GM13977 (cell line): ENCODE results near the gene KRTAP12-4.

Source experiments
- DNase-seq: peaks from one replicate; pipeline ENCODE4 v3.0.0; 2012; ENCODE audit warnings: low spot score
- CTCF ChIP-seq: IDR thresholded peaks from 2 replicates; pipeline ENCODE4 v1.5.1; 2012; ENCODE audit warnings: mild to moderate bottlenecking, control low read depth; ENCODE audit not compliant: insufficient read depth; ENCODE audit errors: extremely low read depth, missing control alignments
- in situ Hi-C: fragments of 300-500 bp; cut with MboI; formaldehyde crosslinking; loops from one replicate; pipeline ENCODE4 v1.12.0; 2022; ENCODE audit warnings: low sequenced_read_pairs, low pct_unique_long_range_greater_than_20kb, mixed read lengths, inconsistent platforms; ENCODE audit not compliant: unreplicated experiment

Gene KRTAP12-4

DNA sequence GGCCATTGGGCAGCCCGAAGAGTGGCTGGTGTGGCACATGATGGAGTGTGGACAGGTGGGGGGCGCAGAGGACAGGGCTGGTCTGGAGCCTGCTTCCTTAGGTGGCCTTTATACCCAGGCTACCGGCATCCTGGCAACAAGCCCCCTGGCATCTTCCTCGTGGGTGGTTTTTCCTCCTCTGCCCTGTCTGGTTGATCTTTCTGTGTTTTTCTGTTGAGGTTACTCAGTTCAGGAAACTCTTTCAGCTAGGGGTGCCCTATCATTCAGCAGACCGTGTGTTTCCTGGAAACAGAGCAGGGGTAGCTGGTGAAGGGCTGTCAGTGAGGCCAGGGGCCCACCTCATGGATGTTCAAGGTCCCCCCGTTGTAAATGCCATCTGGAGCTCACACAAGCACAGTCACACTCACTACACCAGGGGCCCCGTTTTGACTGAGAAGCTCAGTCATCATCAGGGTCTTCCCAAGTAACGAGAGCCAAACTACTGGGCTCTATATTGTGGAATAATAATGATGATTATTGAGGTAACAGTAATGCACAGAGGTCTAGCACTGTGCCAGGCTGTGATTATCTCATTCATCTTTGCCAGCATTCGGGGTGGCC is at the start of gene KRTAP12-4:
KRTAP12-4 (minus strand) TSS at position 84 of the 600 bp plus-strand sequence; CDS start at position 39, 45 bp downstream.
- no peak for TF ChIP-seq CTCF
- in situ Hi-C loops: no loop called here
- no peak for DNase-seq

DNA sequence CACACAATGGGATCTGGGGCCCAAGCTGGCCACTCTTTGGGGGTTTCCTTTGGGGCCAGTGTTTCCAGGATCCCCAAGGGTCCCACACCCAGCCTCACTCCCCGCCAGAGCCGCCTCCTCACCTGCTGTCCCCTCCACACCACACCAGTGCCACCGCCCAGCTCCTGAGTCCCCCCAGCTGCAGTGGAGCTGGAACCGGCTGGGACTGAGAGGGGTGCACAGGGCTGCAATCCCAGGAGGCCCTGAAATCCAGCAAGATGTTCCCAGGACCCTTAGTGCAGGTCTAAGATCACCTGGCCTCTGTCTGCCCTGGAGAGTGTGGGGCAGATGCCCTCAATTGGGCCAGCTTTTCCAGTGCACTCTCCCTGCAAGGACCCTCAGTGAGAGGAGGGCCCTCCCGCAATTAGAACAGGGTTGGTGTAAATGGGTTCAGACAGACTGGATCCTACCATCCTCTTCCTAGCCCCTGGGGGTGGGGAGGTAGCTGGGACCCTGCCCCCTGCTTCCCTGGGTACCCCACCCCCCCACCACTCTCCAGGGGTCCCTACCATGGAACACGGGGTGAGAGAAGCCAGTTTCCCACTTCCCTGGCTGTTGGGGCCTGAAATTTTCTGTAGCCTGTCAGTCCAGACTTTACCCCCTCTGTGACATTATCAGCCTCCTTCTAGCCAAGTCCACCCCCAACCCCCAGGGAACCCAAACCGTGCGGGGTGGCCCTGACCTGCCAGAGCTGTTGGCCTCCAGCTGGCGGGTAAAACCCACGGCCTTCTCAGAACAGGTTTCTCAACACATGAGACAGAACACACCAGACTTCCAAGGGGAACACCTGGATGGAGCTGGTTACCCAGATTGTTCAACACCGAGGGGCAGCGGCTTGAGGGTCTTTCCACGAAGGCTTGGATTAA is 49.5 kb upstream of the KRTAP12-4 start:
- in situ Hi-C loops: no loop called here
- TF ChIP-seq CTCF: no peak
- DNase-seq: peak; percentile 13

DNA sequence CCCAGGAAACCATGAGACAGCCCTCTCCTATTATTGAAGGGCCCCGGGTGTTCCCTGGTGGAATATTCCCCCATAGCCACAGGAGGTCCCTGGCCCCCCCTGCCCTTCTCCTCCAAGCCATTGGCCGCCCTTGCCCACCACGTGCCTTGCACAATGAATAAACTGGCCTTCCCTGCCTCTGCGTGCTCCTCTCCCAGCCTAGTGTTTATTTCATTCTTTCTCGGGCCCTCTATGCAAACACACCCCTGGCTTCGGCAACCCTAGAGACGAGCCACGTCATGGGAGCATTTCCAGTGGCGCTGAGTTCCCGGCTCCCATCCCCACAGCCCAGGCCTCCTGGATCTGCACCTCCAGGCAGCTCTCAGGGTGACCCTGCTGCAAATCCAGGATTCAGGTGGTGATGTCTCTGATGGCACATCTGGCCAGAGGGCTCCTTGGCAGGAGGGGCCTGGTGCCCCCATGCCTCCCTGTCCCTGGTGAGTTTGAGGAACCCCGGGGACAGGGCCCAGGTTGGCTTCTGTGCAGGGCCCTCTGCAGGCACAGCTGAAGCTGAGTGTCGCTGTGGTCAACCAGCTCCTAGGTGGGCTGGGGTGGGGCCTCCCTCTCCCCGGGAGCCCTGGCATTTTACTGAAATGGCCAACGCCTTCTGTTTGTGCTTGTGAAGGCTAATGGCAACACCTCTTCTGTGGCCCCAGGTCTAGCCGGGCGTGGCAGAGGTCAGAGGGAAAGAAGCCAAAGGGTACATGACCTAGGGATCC is 48.7 kb upstream of the KRTAP12-4 start:
- no peak for TF ChIP-seq CTCF
- in situ Hi-C loops: no loop called here
- peak; percentile 14 for DNase-seq

- in situ Hi-C loops: no loop called here
- no peak for DNase-seq
- no peak for TF ChIP-seq CTCF
Observed at GRCh38 chr21:44702111-44702972, 47.9 kb upstream of the KRTAP12-4 start.

DNA sequence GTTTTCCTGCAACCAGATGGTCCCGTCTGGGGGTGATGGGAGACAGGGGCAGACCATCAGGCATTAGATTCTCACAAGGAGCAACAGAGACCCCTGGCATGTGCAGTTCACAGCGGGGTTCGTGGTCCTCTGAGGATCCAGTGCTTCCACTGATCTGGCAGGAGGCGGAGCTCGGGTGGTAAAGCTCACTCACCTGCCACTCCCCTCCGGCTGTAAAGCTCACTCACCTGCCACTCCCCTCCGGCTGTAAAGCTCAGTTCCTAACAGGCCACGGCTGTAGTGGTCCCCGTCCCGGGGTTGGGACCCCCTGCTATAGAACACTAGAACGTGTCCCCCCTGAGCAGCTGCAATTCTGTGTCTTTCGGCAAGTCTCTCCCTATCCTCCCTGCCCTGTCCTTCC is 47.1 kb upstream of the KRTAP12-4 start:
- in situ Hi-C loops: no loop called here
- no peak for DNase-seq
- no peak for TF ChIP-seq CTCF

GRCh38 chr21:44701023-44701400 is 46.6 kb upstream of the KRTAP12-4 start:
- no peak for TF ChIP-seq CTCF
- in situ Hi-C loops: no loop called here
- no peak for DNase-seq
